Myocyte (in vitro differentiated cells): ENCODE data around the gene CYP24A1. TPM values are rescaled to one million over a fixed set of nuclear protein-coding genes. Genes with fewer than 3 reads are reported as not detected.

Source experiments
- DNase-seq: peaks from one replicate; pipeline ENCODE4 v3.0.0-alpha.2; 2012; ENCODE audit warnings: low read depth
- total RNA-seq: library from RNA; depleted of rRNA; stranded (reverse); fragments of >200 nt; gene quantifications from 2 replicates; pipeline ENCODE4 v1.2.3, GENCODE V29; 2014

Gene CYP24A1
- total RNA-seq, 1 donor from 2014 or later: 0.35 TPM

DNA sequence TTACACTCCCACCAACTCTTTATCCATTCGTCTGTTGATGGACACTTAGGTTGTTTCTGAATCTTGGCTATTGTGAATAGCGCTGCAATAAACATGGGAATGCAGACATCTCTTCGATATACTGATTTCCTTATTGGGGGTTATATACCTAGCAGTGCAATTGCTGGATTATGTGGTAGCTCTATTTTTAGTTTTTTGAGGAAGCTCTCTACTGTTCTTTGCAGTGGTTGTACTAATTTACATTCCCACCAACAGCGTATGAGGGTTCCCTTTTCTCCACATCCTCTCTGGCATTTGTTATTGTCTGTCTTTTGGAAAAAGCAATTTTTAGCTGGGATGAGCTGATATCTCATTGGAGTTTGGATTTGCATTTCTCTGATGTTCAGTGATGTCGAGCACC is 29.5 kb upstream of the CYP24A1 start:
- DNase-seq: no peak

DNA sequence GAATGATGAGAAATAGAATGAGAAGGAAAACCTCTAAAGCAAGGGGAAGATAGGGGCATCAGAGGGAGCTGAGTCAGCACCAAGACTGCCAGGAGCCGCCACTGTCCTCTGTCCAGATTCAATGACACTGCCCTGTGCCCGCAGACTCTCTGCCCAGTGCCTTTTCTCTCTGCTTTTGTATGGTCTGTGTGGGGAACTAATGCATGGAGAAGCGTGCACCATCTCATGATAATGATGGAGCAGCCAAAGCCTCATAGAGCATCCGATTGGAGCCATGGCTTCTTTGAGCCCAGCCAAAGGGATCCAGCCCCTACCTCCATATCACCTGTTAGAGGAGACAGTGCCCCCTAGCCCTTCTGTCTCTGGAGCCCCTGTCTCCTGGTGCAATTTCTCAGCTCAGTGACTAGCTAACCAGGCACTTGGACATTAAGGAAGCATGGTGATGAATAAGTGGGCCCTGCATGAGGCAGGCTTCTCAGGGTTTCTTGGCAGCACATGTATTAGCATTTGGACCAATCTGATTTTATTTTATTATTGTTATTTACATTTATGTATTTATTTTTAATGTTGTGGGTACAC is 27.6 kb upstream of the CYP24A1 start:
- DNase-seq: no peak

DNA sequence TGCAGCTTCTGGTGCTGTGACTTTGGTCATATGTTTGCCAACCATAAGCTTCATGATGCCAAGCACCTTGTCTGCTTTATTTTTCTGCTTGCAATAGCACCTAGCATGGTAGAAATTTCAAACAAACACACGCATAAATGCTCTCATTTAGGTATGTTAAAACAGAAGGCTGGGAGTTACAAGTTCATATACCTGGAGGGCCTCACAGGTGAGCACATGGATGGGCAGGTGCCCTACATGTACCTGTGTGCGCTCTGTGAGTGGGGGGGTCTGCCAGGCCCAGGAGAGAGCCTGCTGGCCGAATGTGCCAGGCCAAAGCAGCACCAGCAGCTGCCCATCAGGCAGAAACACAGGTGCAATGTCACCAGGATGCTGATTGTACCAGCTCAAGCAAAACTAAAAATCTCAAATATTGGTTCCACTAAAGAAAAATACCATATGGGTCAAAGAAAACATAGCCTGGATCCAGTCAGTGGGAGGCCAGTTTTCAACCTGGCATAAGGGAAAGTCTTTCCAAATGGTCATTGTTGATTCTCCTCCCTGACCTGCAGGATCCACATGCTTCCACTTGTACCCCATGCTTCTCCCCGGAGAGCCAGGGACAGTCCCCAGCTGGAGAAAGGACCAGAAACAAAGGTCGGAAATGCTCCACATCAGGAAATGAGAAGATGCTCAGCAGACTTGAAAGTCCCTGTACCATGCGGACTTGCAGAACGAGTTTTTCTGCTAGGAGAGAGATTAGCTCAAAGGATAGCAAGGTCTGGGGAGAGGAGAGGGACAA is 26.9 kb upstream of the CYP24A1 start:
- no peak for DNase-seq

DNA sequence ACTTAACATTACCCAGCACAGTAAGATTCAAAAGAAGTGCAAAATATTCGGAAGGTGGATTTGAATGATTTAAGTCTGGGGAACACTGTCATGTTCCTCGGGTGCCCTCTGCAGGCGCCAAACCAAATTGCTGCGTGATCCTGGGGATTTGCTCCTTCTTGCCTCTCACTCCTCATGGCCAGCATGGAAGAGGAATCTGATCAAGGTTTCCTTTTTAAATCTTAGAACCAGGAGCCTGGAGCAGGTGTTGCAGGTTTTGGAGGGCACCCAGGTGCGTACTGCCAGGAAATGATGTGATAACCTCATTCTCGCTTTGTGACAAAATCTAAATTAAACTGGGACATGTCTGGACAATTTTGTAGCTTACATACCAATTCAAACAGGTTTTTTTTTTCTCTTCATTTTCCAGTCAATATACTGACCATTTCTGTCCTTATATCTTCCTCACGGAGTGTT is 26.0 kb upstream of the CYP24A1 start:
- DNase-seq: peak; percentile 82

DNA sequence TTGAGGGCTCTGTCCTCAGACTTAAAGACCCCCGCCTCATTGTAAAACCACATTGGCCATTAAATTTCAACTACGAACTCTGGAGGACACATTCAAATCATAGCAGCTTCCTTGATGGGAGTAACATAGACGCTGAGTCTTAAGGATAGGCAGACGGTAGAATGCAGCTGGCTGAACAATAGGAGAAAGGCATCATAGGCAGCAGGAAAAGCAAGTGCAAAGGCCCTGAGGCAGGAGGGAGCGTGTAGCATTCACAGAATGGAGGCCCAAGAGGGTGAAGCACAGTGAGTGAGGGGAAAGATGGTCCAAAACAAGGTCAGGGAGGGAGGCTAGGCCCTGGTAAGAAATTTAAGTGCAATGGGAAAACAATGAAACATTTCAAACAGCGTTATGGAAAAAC is 25.5 kb upstream of the CYP24A1 start:
- no peak for DNase-seq

DNA sequence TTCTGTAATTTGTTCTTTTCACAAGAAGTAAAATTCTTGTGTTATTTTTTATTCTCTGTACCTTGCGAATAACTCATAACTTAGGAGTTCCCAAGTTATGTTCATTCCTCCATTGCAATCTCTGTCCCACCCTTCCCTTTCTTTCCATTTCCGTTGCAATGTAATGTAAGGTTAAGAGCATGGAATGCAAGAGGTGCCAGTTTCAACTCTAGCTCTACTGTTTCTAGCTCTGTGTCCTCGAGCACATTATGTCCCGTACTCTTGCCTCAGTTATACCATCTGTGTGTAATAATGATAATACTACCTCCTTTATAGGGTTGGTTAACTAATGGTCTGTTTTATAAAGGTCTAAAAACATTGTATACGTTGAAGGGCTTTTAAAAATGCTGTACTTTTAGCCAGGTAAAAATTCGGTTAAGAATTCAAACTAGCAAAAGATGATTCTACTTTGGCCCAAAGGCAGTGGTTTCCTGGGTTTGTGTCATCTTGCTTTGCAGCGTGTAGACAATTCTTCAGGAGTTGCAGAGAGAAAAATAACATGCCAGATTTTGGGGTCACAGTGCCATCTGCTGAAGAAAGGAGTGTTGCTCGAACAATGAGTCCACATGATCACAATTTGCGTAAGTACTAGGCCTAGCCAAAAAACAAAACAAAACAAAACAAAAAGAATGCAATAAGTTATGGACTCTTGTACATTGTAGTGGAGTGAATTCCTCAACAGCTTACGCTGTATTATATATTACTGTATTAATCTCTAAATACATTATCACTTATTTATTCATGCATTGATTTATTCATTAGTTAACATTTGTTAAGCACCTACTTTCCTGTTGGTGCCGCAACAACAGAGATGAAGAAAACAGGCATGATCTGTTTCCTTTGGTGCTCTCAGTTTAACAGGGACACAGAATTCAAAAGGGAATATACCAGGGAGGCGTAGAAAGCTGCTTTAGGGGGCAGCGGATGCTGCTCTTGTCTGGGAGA is 24.1 kb upstream of the CYP24A1 start:
- peak; percentile 56 for DNase-seq

DNA sequence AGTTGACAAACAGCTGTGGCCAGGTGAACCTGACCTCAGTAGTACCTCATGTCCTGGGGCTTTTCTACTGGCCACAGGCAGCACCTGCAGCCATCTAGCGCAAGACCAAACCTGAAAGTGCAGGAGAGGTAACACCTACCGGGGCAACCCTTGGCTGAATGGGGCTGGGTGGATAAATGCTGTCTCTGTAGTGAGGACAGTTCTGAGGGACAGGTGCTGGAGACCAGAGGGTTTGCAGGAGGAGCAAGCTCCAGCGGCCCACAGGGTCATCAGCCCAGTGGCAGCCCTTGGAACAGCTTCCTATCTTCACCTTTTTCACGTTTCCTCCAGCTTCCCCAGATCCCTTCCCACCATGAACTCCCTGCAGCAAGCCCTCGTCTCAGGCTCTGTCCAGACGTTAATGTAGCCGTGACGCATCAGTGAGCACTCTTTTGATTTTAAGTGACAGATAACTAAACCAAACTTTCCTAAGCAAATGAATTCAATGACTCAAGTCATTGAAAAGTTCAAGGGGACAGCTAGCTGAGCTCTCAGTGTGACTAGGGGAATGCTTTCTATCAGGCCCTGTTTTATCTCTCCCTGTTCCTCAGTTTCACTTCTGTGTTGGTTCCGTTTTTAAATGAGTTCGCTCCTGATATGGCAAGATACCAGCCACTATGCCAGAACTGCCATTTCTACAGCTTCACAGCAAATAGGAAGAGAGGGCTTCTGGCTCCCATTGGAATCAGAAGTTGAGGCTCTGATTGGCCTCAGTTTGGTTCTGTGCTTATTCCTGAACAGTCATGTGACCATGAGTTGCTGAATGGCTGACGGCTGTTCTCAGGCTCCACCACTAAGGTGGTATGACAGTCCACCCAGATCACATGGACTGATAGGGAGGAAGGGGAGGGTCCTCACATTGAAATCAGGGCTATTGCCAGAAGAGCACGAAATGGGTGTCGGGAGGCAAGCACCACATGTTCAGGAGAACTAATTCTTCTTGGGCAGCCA is 22.0 kb upstream of the CYP24A1 start:
- DNase-seq: no peak

DNA sequence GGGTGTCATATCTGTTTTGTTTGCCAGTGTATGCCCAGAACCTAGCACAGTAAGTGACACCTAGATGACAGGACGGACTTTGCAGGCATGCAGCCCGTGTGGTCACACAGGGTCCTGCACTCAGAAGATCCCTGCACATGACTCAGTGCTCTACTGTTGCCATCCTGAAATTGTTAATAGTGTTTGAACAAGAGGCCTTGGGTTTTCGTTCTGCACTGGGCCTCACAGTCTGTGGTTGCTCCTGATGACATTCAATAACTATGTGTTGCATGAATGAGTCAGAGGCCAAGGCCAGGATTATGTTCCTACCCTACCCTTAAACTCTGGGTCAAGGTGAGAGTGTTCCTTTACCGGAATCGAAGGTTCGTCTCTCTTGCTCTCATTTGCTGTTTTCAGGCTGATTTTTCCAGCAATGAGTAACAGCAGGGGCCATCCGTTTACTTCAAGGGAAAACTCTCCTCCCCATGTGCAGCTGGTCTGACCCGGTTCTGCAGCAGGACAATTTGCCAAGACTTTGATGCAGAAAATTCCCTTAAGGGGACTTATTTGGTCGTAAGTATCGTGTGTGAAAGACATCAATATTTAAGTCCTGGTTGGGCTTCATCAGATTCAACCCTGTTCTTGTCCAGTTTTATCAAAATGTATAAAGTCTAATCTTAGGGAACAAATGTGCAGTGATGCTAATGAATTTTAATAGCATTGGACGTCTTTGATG is 21.1 kb upstream of the CYP24A1 start:
- DNase-seq: peak; percentile 51

DNA sequence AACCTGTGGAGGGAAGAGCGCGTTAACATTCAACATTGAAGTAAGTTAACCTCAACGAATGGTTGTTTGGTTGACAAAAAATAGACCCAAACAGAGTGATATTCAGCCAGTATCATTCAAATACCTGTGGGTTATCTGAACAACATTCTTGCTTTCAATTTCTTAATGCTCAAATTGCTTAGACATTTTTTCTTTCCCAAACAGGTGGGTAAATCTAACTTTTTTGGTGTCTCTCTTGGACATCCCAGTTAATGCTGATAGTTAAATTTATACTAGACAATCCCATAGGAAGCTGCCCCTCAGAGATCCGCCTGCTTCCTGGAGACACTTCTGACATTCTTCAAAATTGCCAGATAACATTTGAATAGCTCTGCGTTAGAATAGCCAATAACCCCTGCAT is 20.0 kb upstream of the CYP24A1 start:
- no peak for DNase-seq

DNA sequence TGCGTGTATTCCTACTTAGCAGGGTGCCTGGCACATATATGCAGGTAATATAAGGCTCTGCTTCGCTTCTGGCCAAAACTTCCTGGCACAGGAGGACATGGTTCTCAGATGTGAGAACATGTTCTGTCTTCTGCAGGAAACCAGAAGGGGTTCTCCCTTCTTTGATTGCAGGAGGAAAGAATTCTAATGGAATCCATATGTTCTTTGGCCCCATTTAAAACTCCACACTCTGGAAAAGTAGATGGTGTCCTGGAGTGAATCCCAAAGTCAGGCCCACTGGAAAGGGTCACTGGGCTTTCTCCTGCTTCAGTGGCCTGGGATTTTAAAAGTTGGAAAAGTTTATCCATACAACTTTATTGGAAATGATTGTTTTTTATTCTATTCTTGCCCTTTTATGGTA is 16.4 kb upstream of the CYP24A1 start:
- DNase-seq: no peak

DNA sequence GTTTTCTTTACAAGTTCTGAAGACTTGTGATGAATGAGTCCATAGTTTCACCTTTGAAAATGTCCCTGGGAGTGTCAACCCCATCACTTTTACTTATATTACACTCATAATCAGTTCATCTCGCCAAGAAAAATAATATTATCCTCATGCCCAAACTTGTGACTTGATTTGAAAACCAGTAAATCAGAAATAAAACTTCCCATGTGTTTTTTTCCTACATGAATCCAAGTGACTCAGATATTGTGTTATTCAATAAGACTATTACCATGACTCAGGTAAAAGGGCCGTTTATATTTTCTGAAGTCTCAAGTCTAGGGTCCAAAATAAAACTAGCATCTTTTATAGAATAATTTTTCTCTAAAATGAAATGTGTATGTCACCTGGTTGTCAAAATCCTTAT is 15.8 kb upstream of the CYP24A1 start:
- no peak for DNase-seq

DNA sequence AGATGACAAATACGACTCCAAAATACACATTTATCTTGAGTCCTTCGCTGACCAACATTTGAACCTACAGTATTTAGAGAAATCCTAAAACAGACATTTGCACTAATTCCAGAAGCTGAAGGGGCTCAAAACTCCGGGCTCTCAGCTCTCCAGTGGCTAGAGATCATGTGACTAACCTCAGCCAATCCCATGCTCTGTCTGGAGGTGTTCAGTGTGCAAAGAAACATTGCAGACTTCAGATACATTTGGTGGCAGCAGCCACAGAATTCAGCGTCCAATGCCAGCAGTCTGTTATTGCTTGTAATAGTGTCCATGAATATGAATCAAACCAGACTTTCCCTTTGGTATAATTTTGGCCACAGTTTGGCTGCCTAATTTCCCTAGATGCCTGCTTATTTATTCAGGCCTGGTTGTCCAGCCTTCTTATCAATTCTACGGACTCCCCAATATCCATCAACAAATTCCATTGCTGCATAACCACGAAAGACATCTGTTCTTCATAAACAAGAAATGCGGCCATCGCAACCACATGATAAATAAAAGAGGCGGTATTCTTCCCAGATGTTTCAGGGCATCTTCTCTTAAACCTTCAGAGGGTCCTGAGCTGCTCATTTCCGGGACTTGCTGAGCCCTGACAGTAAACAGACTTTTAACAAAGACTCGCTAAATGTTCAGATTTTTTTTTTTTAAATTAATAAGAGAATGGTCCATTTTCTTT is 14.5 kb upstream of the CYP24A1 start:
- DNase-seq: no peak

DNA sequence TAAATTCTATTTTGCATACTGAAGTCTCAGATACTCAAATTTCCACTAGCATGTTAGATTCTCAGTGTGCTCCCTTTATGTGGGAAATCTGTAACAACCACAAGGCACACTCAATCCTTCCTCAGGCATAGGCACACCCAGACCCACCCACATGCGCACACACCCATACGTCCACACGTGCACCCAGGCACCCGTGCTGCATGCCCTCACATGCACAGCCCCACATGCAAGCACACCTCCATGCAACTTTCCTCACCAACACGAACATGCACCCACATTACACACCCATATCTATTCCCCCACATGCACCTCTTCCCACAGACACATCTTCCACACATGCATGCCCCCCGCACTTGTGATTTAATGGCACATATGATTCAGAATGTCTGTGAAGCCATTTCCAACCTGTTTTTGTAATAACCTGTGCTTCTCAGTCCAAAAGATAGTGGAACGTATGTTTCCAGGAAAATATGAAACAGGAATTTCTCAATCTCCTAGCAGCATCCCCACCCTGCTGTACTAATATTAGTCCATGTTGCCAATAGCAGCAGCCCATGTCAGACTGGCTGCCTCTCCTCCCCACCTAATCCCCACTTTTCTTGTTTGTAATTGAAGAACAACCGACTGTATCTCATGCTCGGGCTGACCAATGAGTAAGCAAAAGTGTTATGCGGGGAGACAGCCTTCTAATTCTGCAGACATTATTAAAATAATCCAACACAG is 11.3 kb upstream of the CYP24A1 start:
- no peak for DNase-seq

DNA sequence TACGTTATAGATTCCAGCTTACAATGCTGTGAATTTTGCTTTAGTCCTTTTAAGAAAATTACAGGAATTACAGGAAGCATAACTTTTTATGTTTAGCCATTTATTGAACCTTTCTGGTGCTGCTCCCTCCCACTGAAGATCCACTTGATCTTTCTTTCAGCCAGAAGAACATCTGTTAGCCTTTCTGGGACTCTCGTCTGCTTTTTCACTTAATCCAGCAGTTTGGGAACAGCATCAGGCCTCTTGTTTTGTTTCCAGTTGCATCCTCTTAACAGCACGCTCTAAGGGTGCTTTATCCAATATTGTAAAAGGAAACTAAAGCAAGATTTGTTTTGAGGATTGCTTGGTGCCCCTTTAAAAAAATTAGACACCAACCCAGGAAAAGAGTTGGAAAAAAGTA is 10.3 kb upstream of the CYP24A1 start:
- DNase-seq: no peak

DNA sequence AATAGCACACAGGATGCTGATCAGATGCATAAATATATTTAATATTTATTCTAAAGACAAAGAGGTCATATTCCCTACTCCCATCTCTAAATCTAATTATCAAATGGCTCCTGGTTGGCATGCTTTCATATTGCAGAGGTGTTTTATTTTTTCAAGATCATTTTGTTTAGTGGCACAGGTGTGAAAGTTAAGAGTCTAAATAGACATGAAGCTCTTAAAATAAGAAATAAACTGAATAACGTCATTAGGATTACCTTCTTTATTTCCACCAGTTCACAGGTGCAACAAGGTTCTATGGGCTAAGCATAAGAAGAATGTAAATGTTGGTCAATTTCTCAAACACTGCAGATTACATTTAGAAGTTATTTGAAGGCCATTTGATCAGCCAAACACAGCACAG is 7.1 kb upstream of the CYP24A1 start:
- no peak for DNase-seq

DNA sequence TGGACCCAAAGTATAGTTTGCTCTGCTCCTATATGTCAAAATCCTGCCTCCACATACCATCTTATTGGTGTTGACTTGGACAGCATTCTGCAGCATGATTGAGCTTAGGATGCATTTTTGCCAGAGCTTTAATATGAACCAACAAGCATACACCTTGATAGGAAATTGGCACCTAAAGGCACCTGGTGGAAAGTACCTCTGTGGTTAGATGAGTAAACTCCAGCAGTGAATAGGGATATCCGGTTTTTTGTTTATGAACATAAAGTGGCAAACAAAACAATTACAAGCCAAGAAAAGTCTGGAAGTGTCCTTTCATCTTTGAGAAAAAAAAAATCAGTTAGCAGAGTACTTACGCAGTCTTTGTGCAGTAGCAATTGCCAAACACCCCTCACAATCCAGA is 6.2 kb upstream of the CYP24A1 start:
- DNase-seq: no peak

DNA sequence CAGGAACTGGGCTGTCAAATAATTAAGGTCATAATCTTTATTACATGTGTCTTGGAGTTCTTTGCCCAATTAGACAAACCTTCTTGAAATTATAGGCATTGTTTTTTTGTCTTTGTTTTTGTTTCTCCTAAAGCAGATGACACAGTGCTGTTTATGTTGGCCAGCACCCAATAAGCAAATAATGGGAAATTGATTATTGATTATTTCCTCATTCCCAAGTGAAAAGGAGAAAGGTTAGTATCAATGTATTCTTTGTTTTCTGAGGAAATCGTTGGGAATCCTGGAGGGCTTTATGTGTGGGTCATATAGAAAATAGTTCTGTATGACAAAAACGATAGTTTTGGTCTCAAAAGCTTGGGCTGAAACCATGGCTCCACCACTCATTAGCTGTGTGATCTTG is 4.5 kb upstream of the CYP24A1 start:
- DNase-seq: no peak

DNA sequence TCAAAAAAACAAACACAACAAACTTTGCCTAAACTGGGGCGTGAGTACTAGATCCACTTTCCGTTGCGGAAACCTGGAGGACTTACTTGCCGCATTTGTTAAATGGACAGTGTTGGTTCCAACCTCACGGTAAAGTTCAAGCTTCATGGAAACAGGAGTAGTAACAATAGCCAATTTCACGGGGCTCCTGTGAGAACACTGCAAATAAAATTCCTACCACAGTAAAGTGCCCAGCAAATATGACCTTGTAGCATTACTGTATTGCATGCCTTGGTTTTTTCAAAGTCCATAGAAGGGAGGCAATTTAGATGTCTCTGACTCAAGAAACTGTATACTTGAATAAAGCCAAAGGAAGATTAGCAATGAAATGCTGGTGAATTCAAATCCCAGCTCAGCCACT is 3.6 kb upstream of the CYP24A1 start:
- no peak for DNase-seq

DNA sequence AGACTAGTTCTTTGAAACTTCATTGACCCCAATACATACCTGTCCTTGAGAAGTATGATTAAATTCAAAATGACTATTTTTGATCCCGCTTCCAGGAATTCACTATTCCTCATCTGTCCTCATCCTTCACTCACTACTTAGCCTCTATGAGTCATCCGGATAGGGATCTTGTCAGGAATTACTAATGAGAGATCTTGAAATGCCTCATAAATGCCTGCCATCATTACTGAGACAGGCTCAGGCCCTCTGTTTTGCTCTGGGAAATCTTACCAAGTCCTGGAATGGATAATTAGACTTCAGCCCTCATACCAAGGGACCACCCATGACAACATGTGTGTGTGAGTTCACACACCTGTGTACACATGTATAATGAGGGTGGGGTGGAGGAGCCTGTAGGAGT is 2.8 kb upstream of the CYP24A1 start:
- peak; percentile 14 for DNase-seq
